NCI-H187 (cell line): ENCODE results near the gene CFDP1.
"Not testable (repeated sequence)": the region's sequence is repeated elsewhere in the genome, so short reads cannot be mapped to it uniquely, and the experiment has no call there.

Experiments
- DNase-seq, 2 experiments: peaks; one replicate each; lab custom pipeline; 2025; lab: John Stamatoyannopoulos, UW

Gene CFDP1

GRCh38 chr16:75458439-75458838 lies 25.1 kb upstream of the CFDP1 start:
- DNase-seq = no peak

DNA sequence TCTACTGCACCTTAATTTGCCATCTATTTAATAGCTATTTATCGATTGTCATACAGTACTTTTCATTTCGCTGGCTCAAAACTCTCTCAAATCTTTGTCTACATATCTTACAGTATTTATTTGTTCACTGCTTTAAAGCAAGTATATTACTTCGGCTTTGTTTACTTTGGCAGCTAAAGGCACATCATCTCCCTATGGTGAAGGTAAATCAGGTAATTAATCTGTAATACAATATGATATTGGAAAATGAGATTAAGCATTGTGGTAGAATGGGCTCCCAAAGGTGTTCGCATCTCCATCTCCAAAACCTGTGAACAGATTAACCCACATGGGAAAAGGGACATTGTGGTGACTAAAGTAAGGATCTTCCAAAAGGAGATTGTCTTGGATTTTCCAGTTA lies 24.7 kb upstream of the CFDP1 start:
- no peak for DNase-seq

GRCh38 chr16:75457485-75458021 lies 24.2 kb upstream of the CFDP1 start:
- no peak for DNase-seq

DNA sequence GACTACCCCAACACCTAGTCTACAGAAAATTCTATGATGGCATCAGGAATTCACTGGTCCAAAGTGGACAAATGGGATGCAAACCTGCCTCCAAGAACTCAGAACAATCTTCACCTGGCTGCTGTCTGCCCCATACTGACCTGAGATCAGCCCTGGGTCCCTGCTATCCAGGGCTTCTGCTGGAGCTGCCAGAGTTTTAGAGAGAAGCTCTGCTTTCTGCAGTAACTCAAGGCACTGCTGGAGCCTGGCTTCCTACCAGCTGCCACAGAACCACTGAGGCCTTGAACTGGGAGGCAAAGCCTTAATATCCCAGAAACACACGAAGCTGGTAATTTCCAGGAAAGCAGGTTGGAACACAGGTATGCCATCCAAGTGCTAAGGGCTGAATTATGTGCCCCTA lies 23.7 kb upstream of the CFDP1 start:
- DNase-seq = no peak

DNA sequence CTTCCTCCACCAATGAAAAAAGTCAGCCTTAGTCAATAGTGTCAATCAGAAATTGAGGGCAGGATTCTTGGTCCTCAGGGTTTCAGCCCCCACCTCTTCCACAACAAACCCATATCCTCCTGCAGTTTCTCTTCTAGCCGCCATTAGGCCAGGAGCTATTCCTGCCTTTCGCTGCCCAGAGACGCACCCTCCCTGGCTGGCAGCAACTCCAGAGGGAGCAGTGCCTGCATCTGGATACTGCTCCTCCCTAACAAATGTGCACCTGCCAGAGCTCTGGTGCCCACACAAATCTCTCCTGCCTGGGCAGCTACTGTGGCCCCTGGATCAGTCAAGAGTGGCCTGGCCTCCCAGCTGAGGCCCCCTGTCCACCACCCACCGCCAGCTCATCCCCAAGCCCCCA lies 23.2 kb upstream of the CFDP1 start:
- not testable (repeated sequence) for DNase-seq

DNA sequence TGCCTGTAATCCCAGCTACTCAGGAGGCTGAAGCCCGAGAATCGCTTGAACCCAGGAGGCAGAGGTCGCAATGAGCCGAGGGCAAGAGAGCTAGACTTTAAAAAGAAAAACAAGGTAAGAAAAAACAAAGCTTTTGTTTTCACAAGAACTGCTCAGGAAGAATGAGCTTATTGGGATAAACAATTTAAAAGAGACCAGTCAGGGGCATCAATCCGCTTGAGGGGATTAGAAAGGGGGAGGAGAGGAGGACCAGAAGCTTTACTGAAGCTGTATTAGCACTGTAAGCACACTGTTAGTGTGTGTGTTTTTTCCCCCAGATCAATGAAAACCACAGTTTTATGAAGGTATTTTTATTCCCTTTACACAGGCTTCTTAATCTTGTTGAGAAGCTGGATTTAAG lies 22.4 kb upstream of the CFDP1 start:
- no peak for DNase-seq

- DNase-seq = no peak
Measured at GRCh38 chr16:75452464-75453190, 19.3 kb upstream of the CFDP1 start.

GRCh38 chr16:75446416-75446815 lies 13.1 kb upstream of the CFDP1 start:
- DNase-seq = no peak

- DNase-seq = no peak
Measured at GRCh38 chr16:75445298-75445697, 12.0 kb upstream of the CFDP1 start.

- no peak for DNase-seq
Measured at GRCh38 chr16:75443298-75443697, 10.0 kb upstream of the CFDP1 start.

DNA sequence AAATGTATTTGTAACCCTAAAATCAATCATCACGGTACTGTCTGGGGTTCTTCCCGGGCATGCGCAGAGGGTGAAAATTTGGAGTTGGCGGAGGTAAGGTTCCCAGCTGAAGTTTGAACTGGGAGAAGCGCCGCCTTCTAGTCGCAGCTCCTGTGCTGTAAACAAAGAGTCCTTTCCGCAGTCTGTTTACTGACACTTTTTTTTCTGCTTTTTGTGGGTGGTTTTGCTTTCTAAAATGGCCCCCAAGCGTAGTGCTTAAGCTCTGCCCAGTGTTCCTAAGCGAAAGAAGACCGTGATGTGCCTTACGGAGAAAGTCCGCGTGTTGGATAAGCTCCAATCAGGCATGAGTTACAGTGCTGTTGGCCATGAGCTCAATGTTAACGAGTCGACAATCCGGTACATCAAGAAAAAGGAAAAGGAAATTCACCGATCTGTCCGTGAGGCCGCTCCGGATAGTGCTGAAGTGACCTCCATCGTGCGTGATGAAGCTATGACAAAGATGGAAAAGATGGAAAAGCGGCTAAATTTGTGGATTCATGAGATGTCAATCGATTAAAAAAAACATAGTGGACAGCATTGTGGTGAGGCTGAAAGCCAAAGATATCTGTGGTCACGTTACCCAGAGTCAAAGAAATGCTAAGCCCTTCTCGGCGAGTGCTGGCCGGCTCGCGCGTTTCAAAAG lies 570 bp upstream of the CFDP1 start:
- DNase-seq = peak in 1 of 2 experiments; percentile 69

GRCh38 chr16:75429621-75430403 lies 3.5 kb downstream of the CFDP1 start:
- no peak for DNase-seq

GRCh38 chr16:75426524-75426923 lies 6.8 kb downstream of the CFDP1 start:
- DNase-seq = not testable (repeated sequence)

GRCh38 chr16:75424105-75424762 lies 9.1 kb downstream of the CFDP1 start:
- not testable (repeated sequence) for DNase-seq

- DNase-seq = no peak
Measured at GRCh38 chr16:75423723-75424104, 9.6 kb downstream of the CFDP1 start.

DNA sequence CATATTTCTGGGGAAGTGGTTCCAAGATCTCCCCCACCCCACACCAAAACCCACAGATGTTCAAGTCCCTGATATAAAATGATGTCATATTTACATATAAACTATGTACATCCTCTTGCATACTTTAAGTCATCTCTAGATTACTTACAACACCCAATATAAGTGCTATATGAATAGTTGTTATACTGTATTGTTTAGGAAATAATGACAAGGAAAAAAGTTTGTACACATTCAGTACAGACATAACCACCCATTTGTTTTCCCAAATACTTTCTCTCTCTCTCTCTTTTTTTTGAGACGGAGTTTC lies 11.5 kb downstream of the CFDP1 start:
- DNase-seq = no peak

DNA sequence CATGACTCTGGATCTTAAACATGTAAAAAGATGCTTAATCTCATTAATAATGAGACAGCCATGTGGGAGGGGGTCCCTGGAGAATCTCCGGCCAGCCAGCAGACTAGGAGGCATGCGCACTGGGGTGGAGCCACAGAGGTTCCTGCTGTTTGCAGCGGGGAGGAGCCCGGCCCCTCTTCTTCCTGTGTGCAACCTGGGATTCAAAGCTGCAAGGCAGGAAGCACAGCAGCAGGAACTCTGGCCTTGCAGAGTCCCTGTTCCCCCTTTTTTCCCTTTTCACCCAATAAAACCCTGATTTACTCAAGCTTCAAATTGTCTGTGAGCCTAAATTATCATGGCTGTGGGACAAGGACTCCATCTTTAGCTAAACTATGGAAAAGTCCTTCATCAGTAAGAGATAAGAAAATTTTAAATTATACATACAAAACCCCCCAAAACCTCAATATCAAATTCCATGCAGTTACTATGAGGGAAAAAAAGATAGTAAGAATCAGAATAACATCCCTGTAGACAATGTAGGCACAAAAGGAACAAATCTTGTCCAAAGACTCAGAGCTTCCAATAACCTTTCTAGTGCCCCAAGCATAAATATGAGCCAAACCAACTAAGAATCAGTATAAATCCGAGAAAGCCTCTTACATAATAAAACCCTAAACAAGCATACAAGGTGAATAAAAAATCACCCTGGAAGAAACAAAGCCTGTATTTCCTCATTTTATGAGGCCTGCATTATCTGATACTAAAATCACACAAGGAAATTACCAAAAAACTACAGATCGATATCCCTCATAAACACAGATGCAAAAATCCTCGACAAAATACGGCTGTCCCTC lies 12.1 kb downstream of the CFDP1 start:
- no peak for DNase-seq

GRCh38 chr16:75416904-75417565 lies 16.3 kb downstream of the CFDP1 start:
- DNase-seq = no peak

GRCh38 chr16:75415169-75415905 lies 18.0 kb downstream of the CFDP1 start:
- DNase-seq = no peak

- no peak for DNase-seq
Measured at GRCh38 chr16:75413951-75414350, 19.4 kb downstream of the CFDP1 start.
